ENCODE results near the gene MGRN1. TPM values are rescaled to one million over a fixed set of nuclear protein-coding genes. Genes with fewer than 3 reads are reported as not detected.
A peak's percentile ranks its signal among the peaks of the same experiment; 100 is the strongest.

The MGRN1 gene
- polyA plus RNA-seq, 12 donors: 25.3 to 60.5 (median 33.1) TPM; not detected in 1

DNA sequence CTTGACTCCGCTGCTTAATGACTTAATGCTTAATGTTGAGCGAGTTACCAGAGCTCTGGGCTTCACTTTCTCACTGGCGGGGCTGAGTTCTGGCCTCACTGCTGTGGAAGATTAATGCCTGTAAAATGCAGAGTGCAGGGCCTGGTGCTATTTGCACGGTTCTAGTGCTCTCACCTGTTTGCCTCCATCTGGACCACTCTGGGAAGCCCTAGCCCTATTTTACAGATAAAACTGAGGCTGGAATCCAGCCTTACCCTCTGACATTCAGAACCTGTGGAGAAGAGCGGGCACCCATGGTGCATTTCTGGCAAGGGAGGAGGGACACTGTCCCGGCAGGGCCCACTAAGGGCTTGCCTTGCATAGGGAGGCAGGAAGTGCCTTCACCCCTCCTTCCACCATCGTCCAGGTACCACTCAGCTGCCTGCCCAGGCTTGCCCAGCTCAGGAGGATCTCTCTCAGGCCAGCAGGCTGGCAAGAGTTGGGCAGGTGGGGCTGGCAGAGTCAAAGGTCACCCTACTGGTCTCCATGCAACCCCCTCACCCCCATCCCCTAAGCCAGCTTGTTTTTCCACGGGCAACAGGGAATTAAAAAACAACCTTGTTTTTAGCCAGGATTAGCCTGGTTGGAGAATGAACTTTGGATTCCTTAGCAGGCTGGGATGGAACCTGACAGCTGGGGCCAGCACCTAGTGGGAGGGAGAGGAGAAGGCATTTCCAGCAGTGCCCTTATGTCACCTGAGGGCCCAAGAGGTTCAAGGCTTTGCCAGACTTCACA is 5.8 kb upstream of the MGRN1 start:
- DNase-seq: no peak

DNA sequence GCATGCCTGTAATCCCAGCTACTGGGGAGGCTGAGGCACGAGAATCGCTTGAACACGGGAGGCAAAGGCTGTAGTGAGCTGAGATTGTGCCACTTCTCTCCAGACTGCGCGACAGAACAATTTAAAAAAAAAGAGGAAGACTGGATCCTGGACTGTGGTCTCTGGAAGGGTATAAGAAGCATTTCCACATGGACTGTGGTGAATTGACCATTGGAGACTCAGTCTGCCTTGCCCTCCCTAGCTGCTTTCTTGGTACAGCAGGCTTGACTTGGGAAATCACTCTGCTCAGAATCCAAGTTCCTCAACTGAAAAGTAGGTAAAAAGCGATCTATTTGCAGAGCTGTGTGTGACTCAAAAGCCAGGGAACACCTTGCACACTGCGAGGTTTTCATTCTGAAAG is 1.0 kb upstream of the MGRN1 start:
- no peak for DNase-seq

DNA sequence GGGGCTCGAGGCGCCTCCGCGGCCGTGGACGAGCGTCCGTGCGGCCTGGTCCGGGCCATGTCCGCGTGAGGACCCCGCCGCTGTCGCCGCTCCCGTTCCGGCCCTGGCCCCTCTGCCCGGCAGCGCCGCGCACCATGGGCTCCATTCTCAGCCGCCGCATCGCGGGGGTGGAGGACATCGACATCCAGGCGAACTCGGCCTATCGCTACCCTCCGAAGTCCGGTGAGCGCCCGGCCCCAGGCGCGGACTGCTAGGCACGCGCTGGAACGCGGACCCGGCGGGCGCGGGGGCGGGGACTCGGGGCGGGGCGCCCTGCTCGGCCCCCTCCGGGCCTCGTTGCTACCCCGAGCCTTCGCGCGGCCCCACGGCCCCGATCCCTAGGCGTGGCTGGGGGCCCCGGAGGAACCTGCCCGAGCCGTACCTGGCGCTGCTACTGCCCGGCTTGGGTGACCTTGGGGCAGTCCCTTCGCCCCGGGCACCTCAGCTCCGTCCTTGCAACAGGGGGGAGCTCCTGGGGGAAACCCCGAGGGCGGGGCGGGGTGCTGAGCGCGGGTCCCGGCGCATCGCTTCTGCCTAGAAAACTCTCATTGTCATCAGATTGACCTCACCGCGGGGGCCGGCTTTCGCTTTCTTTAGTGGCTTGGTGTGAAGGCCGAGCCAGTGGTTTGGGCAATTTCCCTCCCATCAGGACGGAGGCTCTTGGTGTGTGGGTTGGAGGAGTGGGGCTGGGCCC is 367 bp downstream of the MGRN1 start:
- peak; percentile 58 for DNase-seq

DNA sequence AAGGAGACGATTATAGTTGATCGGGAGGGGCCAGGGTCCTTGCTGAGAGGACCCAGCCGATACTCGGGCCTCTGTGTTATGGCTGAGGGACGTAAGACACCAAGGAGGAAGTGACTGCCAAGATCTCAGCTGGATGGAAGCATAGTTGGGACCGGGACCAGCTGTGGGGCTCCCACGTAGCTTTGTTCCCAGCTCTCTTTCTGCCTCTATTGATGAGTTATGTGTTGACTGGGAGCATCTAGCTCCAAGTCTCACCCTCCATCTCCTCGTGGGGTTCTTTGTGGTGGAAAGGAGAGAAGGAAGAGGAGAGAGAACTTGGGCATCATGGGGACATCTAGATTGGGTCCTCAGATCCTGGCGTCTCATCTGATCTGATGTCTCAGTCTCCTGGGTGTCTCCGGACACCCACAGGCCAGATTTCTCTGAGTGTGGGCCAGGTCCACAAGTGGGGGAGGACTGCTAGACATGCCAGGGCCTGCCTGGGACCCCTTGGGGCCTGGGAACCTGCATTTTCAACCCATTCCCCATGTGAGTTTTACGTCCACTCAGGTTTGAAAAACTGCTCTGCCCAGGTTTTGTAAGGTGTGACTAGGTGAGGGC is 1.0 kb downstream of the MGRN1 start:
- DNase-seq: no peak

DNA sequence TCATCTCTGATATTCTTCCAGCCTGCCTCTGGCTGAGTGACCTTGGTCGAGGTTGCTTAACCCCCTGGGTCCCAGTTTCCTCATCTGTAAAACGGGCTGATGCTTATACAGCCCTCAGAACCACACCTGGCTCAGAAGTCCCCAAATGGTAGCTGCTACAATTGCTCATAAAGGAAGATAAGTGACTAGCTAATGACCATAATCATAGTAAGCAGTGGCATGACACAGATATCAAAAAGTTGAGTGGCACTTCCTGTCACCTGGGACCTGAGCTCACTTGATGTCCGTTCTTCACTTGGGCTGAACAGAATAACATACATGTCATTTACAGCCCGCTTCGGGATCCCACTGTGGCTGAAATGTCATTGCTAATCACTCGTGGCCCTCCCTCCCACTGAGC is 1.8 kb downstream of the MGRN1 start:
- DNase-seq: no peak

DNA sequence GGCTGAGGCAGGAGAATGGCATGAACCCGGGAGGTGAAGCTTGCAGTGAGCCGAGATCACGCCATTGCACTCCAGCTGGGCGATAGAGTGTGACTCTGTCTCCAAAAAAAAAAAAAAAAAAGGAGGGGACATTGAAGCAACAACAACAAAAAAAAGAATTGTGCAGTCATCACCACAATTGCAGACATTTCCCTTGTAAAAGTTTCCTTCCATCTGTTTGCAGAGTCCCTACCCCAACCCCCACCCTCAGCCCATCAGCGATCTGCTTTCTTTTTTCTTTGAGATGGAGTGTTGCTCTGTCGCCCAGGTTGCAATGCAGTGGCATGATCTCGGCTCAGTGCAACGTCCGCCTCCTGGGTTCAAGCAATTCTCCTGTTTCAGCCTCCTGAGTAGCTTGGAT is 3.7 kb downstream of the MGRN1 start:
- no peak for DNase-seq

DNA sequence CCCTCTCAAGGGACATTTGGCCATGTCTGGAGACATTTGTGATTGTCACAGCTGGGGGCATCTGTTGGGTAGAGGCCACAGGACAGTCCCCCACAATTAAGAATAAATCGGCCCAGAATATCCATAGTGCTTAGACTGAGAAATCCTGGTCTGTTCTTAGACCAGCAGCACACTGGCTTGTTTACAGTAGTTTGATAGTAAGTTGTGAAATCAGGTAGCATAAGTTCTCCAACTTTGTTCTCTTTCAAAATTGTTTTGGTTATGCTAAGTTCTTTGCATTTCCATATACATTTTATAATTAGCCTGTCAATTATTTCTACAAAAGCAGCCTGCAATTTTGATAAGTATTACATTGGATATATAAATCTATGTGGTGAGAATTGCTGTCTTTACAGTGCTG is 6.8 kb downstream of the MGRN1 start:
- DNase-seq: no peak

DNA sequence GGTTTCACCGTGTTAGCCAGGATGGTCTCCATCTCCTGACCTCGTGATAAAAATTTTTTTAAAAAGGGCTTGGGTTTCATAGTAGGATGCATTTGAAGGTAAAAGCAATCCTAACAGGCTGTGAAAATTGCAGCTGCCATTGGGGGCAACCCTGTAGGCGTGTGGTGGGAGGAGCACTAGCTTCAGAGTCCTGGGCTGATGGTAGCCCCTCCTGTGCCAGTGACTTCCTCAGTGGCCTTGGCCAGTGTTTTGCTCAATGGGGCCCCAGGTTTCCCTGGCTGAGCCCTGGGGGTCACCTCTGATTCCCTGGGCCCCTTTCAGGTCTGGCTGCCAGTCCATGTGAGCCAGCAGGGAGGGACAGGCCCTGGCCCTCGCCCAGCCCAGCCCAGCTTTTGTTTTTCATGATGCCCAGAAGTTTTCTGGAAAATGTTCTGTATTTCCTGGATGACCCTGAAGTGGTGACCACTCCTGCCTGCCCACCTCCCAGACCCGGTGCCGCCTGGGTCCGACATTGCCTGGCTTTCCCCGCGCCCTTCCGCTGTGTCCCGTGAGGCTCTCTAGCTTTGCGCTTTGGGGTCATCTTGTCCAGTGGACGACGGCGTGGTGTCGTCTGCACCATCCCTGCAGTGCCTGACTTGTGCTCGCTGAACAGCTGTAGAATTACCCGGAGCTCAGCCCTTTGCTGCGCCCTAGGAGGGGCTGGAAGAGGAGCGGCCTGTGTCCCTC is 9.4 kb downstream of the MGRN1 start:
- DNase-seq: no peak

DNA sequence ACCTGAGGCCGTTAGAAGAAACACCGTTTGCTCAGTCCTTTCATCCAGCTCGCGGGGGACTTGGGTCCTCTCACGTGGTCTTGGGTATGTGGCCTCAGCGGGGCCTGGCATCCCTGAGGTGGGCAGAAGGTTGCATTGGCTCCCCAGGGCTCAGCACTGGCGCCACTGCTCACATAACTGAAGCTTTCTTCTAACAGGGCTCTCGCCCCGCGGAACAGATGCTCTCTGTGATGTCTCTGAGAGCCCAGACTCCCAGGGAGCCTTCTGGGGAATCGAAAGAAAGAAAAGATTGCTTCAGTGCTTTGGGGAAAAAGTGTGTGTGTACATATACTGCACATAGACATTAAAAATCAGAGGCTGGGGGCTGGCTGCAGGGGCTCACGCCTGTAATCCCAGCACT is 10.1 kb downstream of the MGRN1 start:
- DNase-seq: no peak

DNA sequence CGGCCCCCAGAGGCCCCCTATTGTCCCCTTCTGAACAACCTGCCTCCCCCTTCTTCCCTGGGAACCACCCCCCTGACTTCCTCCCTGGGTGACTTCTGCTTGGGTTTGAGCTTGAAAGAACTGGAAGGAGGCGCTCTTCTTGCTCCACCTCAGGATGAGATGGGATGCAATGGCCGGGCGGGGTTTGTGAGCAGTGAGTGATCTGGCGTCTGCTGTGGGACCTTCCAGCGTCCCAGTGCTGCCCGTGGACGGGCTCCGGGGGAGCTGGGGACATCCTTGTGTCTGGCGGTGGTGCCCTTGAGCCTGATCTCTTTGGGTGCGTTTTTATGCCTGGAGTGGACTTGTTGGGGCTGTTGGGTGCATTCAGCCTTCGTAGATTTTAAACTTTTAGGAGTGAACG is 11.6 kb downstream of the MGRN1 start:
- no peak for DNase-seq

DNA sequence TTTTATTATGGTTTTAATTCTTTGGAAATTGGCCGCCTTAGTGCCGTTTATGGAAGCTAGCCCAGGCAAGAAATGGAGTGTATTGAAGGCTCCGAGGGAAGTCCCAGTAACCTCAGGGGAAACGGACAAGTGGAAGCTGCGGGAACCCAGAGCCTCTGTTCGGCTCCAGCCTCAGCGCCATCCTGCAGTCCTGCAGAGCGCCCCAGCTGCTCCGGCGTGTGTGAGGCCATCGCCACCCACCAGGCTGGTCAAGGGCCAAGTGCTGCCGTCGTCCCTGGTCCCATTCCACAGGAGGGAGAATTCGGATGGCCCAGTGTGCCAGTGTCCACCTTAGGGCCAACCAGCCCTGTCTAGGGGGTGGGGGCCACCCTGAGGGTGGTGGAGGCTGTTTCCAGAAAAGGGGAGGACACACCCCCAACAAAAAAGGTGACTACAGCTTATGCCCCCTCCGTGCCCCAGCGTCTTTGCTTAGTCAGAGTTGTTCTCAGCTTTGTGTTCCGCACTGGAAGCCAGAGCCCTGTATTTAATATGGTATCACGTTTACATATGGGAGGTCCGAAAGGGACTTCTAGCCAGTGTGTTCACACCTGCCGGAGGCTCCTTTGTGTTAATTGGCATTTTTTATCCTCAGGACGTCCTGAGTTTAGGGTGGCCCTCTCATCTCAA is 13.0 kb downstream of the MGRN1 start:
- no peak for DNase-seq

DNA sequence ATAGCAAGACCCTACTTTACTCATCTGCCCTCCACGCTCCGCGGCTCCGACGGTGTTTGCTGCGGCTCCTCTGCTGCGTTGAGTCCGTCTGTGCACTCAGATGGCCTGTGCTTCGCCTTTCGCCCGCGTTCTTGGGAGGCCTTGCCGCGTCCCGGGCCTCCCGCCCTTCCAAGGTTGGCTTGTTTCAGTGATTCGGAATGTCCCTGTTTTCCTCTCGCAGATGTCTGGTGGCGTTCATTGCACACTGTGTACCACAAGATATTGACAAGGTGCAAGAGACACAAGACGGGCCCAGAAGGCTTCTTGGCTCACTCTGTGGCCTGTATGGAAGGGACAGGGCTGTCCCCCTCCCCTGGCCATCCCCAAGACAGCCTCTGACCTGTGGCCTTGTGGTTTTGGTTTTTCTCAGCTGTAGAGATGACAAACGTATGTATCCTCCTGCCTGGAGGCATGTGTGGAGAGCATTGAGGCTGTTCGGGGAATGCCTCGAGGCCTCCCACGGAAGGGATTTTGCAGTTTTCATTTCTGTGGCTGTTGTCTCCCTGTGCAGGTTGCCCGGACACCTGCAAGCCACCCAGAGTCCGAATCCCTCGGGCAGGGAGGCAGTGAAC is 15.4 kb downstream of the MGRN1 start:
- no peak for DNase-seq

DNA sequence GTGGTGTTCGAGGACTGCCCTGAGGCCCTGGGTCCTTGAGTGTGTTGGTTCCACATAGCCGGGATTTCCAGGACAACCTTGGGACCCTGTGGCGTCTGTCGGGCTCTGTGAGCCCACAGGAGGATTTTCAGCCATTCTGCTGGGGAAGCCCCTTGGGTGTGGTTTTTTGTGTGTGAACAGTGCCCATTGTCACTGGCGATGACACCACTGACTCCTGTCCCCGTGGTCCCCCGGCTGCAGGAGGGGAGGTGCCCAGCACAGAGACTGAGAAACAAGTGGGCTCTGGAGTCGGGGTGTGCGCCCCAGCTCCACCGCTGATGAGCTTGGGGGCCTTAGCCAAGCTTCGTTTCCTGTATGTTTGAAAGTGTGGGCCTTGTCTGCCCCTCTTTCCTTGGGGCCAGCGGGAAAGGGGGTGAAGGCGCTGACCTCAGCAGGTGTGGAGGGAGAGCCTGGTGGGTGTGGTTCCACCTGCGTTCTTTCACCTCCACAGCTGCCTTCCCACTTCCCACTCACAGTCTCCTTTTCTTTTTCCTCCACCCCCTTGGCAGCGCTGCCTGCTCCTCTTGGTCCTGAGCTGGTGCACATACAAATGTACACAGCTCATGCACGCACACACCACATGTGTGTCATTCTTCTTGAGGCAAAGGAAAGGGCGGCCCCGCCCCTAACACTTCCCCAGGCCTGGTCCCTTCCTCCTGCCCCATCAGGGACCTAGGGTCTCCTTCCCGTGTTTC is 16.1 kb downstream of the MGRN1 start:
- DNase-seq: no peak

DNA sequence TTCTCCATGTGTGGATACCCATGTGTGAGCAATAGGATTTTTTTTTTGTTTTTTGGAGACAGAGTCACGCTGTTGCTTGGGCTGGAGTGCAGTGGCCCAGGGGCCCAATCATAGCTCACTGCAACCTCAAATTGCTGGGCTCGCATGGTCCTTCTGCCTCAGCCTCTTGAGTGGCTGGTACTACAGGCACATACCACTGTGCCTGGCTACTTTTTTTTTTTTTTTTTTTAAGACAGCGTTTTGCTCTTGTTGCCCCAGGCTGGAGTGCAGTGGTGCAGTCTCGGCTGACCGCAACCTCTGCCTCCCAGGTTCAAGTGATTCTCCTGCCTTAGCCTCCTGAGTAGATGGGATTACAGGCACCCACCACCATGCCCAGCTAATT is 16.7 kb downstream of the MGRN1 start:
- DNase-seq: no peak

DNA sequence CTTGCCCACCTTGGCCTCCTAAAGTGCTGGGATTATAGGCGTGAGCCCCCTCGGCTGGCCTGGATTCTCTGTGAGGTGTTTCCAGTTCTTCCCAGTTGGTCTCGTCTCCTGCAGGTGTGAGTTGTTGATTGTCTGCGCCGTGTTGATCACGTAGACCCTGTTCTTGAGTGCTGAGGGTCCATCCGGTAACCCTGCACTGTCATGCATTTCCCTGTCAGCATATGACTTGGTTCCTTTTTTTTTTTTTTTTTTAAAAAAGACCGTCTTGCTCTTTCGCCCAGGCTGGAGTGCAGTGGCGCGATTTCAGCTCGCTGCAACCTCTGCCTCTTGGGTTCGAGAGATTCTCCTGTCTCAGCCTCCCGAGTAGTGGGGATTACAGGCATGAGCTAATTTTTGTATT is 17.3 kb downstream of the MGRN1 start:
- no peak for DNase-seq

DNA sequence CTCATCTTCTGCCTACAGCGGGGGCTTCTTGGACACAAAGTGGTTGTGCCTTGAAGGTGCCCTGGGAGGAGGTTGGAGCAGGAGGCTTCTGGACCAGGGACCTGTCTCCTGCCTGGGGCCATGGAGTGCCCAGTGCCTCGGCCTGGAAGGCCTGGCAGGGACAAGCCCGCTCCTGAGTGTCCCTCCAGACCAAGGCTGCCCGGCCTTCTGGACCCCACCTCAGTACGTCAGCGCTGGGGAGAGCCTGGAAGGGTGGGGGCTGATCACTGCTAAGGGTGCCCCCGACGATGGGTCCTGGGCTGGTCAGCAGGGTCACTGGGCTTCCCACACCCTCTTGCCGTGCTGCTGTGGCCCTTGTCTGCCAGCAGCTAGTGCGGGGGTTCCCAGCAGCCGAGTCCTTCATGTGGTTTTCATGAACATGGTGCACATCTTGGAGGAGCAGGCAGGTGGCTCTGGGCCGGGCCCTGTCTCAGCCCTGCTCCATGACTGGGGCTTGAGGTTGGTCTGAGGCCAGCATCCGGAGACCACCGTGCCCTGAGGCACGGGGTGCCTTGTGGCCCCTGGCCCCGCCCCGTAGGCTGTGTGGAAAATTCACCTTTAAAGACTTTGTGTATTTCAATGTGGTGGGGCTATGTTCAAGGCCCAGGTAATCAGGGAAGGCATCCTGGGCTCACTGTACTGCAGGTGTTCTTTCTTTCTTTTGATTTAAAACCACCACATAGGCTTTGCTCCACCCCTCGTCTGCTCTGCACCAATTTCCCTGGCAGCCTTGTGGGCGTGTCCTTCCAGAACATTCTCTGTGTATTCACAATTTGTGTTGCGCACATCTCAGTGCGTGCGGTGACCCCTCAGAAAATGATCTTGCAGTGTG is 22.4 kb downstream of the MGRN1 start:
- no peak for DNase-seq

DNA sequence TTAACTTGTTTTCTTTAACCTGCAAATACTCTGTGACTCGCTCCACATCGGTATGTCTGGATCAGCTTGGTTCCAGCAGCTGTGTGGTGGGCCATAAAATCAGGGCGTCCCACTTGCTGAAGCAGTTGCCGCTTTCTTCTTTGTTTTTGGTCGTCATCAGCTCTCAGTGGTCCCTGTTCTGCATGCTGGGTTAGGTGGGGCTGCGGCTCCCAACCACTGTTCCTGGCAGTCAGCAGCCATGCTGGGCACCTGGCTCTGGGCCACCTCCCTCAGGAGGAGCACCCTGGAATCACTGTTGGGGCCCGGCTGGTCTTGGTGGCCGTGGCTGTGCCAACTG is 23.0 kb downstream of the MGRN1 start:
- DNase-seq: no peak

DNA sequence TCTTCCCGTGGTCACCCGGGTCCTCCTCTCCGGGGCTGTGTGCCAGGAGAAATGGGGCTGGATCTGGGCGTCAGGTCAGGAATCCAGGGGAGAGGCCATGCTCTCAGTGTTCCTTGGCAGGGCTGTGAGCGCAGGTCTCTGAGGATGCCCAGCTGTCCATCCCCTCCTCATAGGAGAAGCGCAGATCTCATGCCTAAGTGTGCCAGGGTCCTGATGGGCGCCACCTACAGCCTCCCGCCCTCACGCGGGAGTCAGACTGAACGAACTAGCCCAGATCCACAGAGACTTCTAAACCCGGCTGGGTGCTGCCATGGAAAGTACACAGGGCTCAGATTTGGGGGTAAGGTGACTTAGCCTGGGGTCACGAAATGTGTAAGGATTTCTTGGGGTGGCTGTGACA is 24.3 kb downstream of the MGRN1 start:
- no peak for DNase-seq

DNA sequence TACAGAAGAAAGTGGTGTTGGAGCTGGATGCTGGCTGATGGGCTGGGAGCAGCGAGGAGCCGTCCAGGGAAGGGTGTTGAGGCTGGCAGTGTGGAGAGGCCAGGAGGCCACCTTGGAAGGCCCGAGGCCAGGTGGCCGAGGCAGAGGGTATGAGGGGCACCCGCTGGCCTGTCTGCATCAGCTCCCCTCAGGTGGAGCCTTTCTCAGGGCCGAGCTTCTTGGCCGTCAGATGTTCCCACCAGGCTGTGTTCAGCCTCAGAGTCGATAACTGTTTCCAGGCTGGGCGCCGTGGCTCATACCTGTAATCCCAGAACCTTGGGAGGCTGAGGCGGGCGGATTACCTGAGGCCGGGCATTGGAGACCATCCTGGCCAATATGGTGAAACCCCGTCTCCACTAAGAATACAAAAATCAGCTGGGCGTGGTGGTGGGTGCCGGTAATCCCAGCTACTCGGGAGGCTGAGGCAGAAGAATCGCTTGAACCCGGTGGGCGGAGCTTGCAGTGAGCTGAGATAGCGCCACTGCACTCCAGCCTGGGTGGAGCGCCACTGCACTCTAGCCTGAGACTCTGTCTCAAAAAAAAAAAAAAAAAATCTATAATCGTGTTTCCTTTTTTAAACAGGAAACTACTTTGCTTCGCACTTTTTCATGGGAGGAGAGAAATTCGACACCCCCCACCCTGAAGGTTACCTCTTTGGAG is 25.3 kb downstream of the MGRN1 start:
- DNase-seq: no peak

Data from muscle of arm (tissue), 12 donors.